Measurements from ENCODE around the gene GRWD1. TPM values are rescaled to one million over a fixed set of nuclear protein-coding genes. Genes with fewer than 3 reads are reported as not detected.

The GRWD1 gene
- total RNA-seq, 2 donors from 2014 or later = 36.6 to 39.2 TPM

GRCh38 chr19:48469289-48469881, 23.6 kb downstream of the GRWD1 start, which contains the start of gene CYTH2:
Gene CYTH2 (plus strand): TSS chr19:48469369. CDS start chr19:48469508, 139 bp downstream.
- Mint-ChIP-seq H3K4me3 (peak within 1 kb of the TSS; percentile 74), H3K4me1 (no peaks in the 10 kb centered on the region), H3K9me3 (no peaks in the 10 kb centered on the region), H3K27me3 (ENCODE audit: insufficient read depth) (peaks cover 14% of the 10 kb centered on the region), H3K27ac (peak within 1 kb of the TSS; percentile 97), H3K36me3 (ENCODE audit: low read depth) (peaks cover 36% of the 10 kb centered on the region)
- Histone ChIP-seq H3K36me3 (ENCODE audit: control insufficient read depth, insufficient read depth, low read length) (peaks cover 44% of the 10 kb centered on the region), H3K4me3 (ENCODE audit: low read length) (peak within 1 kb of the TSS; percentile 94), H3K9me3 (ENCODE audit: control insufficient read depth, low read length) (no peaks in the 10 kb centered on the region), H3K27ac (ENCODE audit: low read depth, low read length) (peak within 1 kb of the TSS; percentile 99), H3K27me3 (ENCODE audit: control insufficient read depth, insufficient read depth, low read length, poor library complexity, severe bottlenecking) (no peaks in the 10 kb centered on the region), H3K9ac (ENCODE audit: extremely low read depth, low read length, poor library complexity, severe bottlenecking) (peak within 1 kb of the TSS; percentile 99), H3K4me1 (ENCODE audit: control insufficient read depth, insufficient read depth, low read length) (peaks cover 4% of the 10 kb centered on the region)
- WGBS, 2 experiments (ENCODE audit: insufficient coverage in 1 of 2, insufficient read length in 1 of 2) = 0 to 1% methylated on average over 15 to 57 of the region's 66 CpGs
- TF ChIP-seq CTCF (conservative IDR thresholded peaks at IDR 0.05) = no peak
- DNase-seq = peak; percentile 93

GRCh38 chr19:48469934-48470680, 24.3 kb downstream of the GRWD1 start:
- TF ChIP-seq CTCF (conservative IDR thresholded peaks at IDR 0.05) = no peak
- H3K4me3 ChIP-seq (ENCODE audit: low read length) = peak overlapping the region; percentile 94
- H3K36me3 ChIP-seq (ENCODE audit: control insufficient read depth, insufficient read depth, low read length) = peaks cover 51% of the 10 kb centered on the region
- H3K4me1 ChIP-seq (ENCODE audit: control insufficient read depth, insufficient read depth, low read length) = peaks cover 4% of the 10 kb centered on the region
- Mint-ChIP-seq H3K4me1 (no peaks in the 10 kb centered on the region), H3K27me3 (ENCODE audit: insufficient read depth) (peaks cover 7% of the 10 kb centered on the region), H3K9me3 (no peaks in the 10 kb centered on the region), H3K4me3 (peak overlapping the region; percentile 74), H3K27ac (peak overlapping the region; percentile 68), H3K36me3 (ENCODE audit: low read depth) (peaks cover 42% of the 10 kb centered on the region)
- H3K27ac ChIP-seq (ENCODE audit: low read depth, low read length) = no peak overlapping the region
- DNase-seq = no peak
- 70 to 72% methylated on average over 14 to 19 of the region's 20 CpGs for WGBS, 2 experiments (ENCODE audit: insufficient coverage in 1 of 2, insufficient read length in 1 of 2)
- no peaks in the 10 kb centered on the region for H3K27me3 ChIP-seq (ENCODE audit: control insufficient read depth, insufficient read depth, low read length, poor library complexity, severe bottlenecking)
- H3K9ac ChIP-seq (ENCODE audit: extremely low read depth, low read length, poor library complexity, severe bottlenecking) = peak overlapping the region; percentile 99
- H3K9me3 ChIP-seq (ENCODE audit: control insufficient read depth, low read length) = no peaks in the 10 kb centered on the region

GRCh38 chr19:48470856-48471255, 25.1 kb downstream of the GRWD1 start:
- Mint-ChIP-seq H3K27me3 (ENCODE audit: insufficient read depth) (peaks cover 3% of the 10 kb centered on the region), H3K4me1 (no peaks in the 10 kb centered on the region), H3K9me3 (no peaks in the 10 kb centered on the region), H3K27ac (peak overlapping the region; percentile 24), H3K4me3 (peak overlapping the region; percentile 74), H3K36me3 (ENCODE audit: low read depth) (peaks cover 50% of the 10 kb centered on the region)
- TF ChIP-seq CTCF (conservative IDR thresholded peaks at IDR 0.05) = no peak
- DNase-seq = no peak
- Histone ChIP-seq H3K9ac (ENCODE audit: extremely low read depth, low read length, poor library complexity, severe bottlenecking) (no peak overlapping the region), H3K36me3 (ENCODE audit: control insufficient read depth, insufficient read depth, low read length) (peaks cover 58% of the 10 kb centered on the region), H3K9me3 (ENCODE audit: control insufficient read depth, low read length) (no peaks in the 10 kb centered on the region), H3K27me3 (ENCODE audit: control insufficient read depth, insufficient read depth, low read length, poor library complexity, severe bottlenecking) (no peaks in the 10 kb centered on the region), H3K4me1 (ENCODE audit: control insufficient read depth, insufficient read depth, low read length) (peaks cover 4% of the 10 kb centered on the region), H3K4me3 (ENCODE audit: low read length) (peak overlapping the region; percentile 94), H3K27ac (ENCODE audit: low read depth, low read length) (no peak overlapping the region)
- 95 to 98% methylated on average over 5 to 10 of the region's 10 CpGs for WGBS, 2 experiments (ENCODE audit: insufficient coverage in 1 of 2, insufficient read length in 1 of 2)
